ENCODE measurements around the gene CCDC34. TPM values are rescaled to one million over a fixed set of nuclear protein-coding genes. Genes with fewer than 3 reads are reported as not detected.
"Not testable (repeated sequence)": the region's sequence is repeated elsewhere in the genome, so short reads cannot be mapped to it uniquely, and the experiment has no call there.

The CCDC34 gene
- polyA plus RNA-seq, 10 donors: 11.0 to 29.5 (median 15.5) TPM

GRCh38 chr11:27329867-27330632 lies 33.0 kb downstream of the CCDC34 start:
- no peak for DNase-seq

- DNase-seq: no peak
These were observed 34.4 kb downstream of the CCDC34 start for GRCh38 chr11:27328614-27329013.

GRCh38 chr11:27327064-27327463 lies 36.0 kb downstream of the CCDC34 start:
- not testable (repeated sequence) for DNase-seq

DNA sequence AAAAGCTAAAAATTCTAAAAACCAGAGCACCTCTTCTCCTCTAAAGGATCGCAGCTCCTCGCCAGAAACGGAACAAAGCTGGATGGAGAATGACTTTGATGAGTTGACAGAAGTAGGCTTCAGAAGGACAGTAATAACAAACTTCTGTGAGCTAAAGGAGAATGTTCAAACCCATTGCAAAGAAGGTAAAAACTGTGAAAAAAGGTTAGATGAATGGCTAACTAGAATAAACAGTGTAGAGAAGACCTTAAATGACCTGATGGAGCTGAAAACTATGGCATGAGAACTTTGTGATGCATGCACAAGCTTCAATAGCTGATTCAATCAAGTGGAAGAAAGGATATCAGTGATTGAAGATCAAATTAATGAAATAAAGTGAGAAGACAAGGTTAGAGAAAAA lies 40.8 kb downstream of the CCDC34 start:
- DNase-seq: not testable (repeated sequence)

GRCh38 chr11:27321340-27321739 lies 41.7 kb downstream of the CCDC34 start:
- DNase-seq: not testable (repeated sequence)

DNA sequence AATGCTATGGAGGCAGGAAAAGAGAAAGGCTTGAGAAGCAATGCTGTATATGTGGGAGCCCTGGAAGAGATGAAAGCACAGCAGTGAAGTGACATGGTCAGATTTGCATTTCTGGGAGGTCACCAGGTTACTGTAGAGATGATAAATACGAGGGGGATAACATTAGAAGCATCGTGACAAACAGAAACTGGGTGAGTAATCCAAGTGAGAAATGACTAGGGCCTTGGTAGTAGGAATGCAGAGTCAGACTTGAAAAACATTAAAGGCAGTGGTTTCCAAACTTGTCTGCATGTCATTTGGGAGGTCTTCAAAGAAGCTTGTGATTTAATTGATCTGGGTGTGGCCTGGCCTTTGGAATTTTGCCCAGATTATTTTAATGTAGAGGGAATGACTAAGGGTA lies 43.9 kb downstream of the CCDC34 start:
- DNase-seq: peak in 1 of 3 donors; percentile 80

- peak in 1 of 3 donors; percentile 41 for DNase-seq
These were observed 45.3 kb downstream of the CCDC34 start for GRCh38 chr11:27317751-27318150.

DNA sequence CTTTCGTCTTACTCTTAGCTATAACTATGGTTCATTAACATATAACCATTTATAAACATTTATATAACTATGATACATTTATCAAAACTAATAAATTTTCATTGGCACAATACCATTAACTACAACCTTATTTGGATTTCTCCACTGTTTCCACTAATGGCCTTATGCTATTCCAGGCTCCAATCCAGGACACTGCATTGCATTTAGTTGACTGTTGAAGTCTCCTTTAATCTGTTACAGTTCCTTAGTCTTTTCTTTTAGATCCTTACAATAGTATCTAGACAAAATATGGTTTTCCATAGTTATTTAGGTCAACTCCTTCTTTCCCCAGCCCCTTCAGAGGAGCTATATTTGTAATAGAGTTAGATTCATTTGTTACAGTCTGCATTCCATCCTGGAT lies 47.2 kb downstream of the CCDC34 start:
- peak in 1 of 3 donors; percentile 22 for DNase-seq

DNA sequence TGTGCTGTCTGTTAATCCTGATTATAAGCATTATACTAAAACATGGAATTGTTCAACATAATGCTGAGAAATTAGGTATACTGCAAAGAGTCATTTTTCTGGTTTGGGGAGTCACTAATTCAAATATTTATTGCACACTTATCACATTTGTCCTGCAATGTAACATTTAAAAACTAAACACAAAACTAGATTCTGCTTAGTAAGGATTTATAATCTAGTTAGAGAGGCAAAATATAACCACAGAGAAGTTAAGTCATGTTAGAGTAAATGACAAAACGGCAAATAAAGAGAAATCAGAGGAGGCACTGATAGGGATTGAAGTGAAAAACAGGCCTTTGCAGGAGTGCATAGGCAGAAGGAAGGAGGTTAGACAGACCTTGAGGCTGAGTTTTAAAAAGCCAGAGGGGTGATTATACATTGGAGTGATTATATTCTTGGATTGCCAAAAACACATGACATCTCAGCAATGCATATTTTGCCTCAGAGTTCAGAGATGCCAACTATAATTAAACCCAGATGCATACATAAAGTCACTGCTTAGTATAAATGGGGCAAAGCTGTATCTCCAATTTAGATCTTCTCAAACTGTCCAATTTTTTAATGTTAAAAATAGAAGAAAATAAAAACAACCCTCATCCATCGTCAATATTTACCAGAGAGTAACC lies 49.7 kb downstream of the CCDC34 start:
- peak in 1 of 3 donors; percentile 32 for DNase-seq

DNA sequence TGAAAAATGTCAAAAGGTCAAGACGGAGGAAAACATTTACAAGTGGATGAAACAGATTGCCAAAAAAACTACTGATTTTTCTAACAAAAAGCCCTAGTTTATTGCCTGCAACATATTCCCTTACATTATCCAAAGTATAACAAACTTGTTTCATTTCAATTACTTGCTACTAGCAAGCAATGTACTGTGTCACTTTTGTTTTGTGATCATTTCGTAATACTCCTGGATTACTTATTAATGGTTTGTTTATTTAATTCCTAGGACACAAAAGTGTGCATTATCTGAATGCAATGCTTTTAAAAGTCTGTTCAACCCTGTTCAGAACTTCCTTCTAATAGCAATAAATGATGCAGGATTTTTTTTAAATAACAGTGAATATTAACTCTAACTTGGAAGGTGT lies 50.9 kb downstream of the CCDC34 start:
- DNase-seq: no peak

DNA sequence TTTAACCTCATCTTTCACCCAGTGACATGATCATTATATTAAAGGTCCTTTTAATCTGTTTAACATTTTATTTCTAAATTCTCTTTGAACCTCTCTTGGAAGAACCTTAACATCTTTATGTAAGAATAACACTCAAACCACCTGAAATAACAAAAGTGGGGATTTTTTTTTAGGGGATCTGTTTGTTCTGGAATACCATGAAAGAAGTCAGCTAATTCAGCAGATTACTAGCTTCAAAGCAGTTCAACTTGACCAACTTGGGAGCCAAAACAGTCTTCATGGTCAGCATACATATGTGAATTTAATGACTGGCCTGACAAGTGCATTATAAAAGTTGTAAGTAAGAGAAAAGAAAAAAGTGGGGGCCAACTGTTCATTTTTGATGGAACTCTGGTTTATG lies 52.3 kb downstream of the CCDC34 start:
- DNase-seq: no peak

DNA sequence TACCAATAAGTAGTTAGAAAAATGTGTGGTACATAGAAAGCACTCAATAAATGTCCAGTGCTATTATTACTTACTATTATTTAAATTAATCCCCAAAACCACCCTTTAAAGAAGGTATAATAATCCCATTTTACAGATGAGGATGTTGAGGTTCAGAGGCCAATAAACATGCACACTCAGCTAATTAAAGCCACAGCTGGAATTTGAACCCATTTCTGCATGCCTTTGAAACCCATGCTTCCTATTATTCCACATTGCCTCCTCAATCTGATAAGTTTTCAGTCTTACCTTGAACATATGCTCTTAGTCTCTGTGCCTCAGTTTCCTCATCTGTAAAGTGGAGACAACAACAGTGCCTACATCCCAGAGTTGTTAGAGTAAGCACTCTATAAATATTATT lies 52.8 kb downstream of the CCDC34 start:
- DNase-seq: no peak

DNA sequence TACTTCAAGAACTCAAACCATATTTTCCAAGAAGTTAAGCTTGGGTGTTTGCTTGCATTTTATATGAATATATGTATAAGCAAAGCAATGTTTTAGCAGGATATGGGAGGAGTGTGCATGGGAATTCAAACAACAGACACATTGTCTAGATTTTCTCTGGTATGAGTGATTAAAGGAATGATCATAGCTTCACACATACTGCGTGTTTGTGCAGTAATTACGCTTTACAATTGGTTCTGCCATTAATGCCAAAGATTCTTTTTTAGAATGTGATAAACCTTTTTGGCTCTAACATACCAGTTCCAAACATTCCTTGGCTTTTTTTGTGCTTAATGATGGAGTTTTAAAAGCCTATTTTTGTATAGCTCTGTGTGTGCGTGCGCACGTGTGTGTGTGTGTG lies 54.0 kb downstream of the CCDC34 start:
- peak in 1 of 3 donors; percentile 83 for DNase-seq

GRCh38 chr11:27307232-27307631 lies 55.8 kb downstream of the CCDC34 start:
- no peak for DNase-seq

DNA sequence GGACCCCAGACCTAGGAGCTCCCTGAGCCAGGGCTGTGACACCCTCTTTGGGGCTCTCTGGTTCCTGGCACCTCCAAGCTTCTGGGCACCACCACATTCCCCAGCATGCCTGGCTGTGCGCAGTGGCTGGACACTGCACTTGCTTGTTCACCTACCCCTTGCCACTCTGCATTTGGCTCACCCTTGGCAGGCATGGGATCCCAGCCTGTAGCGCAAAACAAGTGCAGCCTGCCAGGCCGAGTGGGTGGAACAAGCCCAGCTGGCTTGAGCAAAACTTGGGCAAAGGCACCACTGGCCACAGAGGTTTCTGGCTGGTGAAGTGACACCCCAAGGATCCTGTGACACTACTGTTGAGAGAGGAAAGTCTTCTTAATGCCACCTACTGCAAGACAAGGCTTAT lies 57.3 kb downstream of the CCDC34 start:
- no peak for DNase-seq

- no peak for DNase-seq
These were observed 58.5 kb downstream of the CCDC34 start for GRCh38 chr11:27304514-27304913.

GRCh38 chr11:27303903-27304302 lies 59.1 kb downstream of the CCDC34 start:
- DNase-seq: no peak

GRCh38 chr11:27300974-27301373 lies 62.0 kb downstream of the CCDC34 start:
- DNase-seq: no peak

DNA sequence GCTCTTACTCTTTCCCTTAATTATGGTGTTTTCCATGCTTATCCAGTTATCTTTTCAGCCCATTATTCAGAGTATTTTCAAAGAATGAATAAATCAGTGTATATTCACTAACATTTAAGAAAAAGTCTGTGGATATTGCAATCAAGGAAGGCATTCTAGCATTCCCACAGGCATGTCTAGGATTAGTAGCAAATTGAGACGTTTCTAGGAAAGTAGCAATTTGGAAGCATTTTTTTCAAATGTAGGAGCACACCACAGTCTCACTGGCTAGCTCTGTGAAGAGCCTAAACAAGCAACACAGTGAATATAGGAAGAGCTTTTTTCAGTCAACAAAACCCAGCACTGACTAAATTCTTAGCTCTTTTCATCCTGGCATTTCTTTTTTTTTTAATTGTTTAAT lies 65.4 kb downstream of the CCDC34 start:
- DNase-seq: no peak

GRCh38 chr11:27296497-27296896 lies 66.5 kb downstream of the CCDC34 start:
- peak in 2 of 3 donors; percentile 32 to 59 for DNase-seq

- peak in 2 of 3 donors; percentile 23 to 53 for DNase-seq
These were observed 67.1 kb downstream of the CCDC34 start for GRCh38 chr11:27295928-27296327.

GRCh38 chr11:27294654-27295053 lies 68.4 kb downstream of the CCDC34 start:
- no peak for DNase-seq
